ENCODE results near the gene HSPA9. TPM values are rescaled to one million over a fixed set of nuclear protein-coding genes. Genes with fewer than 3 reads are reported as not detected.
A peak's percentile ranks its signal among the peaks of the same experiment; 100 is the strongest.

HSPA9 gene
- total and polyA plus RNA-seq, 2 of the 13 experiments (the other 11 are each of a cell fraction or from before 2014, with no cell fraction given) = 165 to 478 TPM

GRCh38 chr5:138506370-138507306 lies 68.6 kb downstream of the HSPA9 start (continued):
- TF ChIP-seq SP2 (CRISPR knock-in tag; IDR thresholded peaks at IDR 0.05) (no peak), ZNF335 (CRISPR knock-in tag; IDR thresholded peaks at IDR 0.05) (no peak), FOXA1 (IDR thresholded peaks at IDR 0.05) (no peak), FOXA1 (CRISPR knock-in tag; IDR thresholded peaks at IDR 0.05) (peak; percentile 23; the same call in 1 of the 2 replicates), REPIN1 (CRISPR knock-in tag; IDR thresholded peaks at IDR 0.05; ENCODE audit: borderline replicate concordance, low read depth) (no peak), FOSL1 (CRISPR knock-in tag; IDR thresholded peaks at IDR 0.05; ENCODE audit: borderline replicate concordance) (no peak), ZNF292 (CRISPR knock-in tag; IDR thresholded peaks at IDR 0.05; ENCODE audit: borderline replicate concordance, low read depth) (peak; percentile 25; the same call in 1 of the 2 replicates), AGO1 (IDR thresholded peaks at IDR 0.05; ENCODE audit: low read depth, low read length, poor library complexity, severe bottlenecking) (no peak), BRCA1 (CRISPR knock-in tag; IDR thresholded peaks at IDR 0.05) (no peak), ZMYM3 (CRISPR knock-in tag; IDR thresholded peaks at IDR 0.05) (peak; percentile 69; the same call in 1 of the 2 replicates), ZFP36L1 (CRISPR knock-in tag; IDR thresholded peaks at IDR 0.05) (0 out of 2 replicates have a peak, but pooled peaks have one; percentile 36), ONECUT2 (CRISPR knock-in tag; IDR thresholded peaks at IDR 0.05) (no peak), SRSF9 (IDR thresholded peaks at IDR 0.05; ENCODE audit: borderline replicate concordance, insufficient read depth, low read depth, low read length, poor library complexity, severe bottlenecking) (no peak), GPBP1L1 (CRISPR knock-in tag; IDR thresholded peaks at IDR 0.05) (no peak), MXI1 (IDR thresholded peaks at IDR 0.05; ENCODE audit: borderline replicate concordance, low read depth, low read length) (peak; percentile 21; the same call in 1 of the 3 replicates), MIXL1 (CRISPR knock-in tag; IDR thresholded peaks at IDR 0.05) (0 out of 2 replicates have a peak, but pooled peaks have one; percentile 48), ZSCAN21 (CRISPR knock-in tag; IDR thresholded peaks at IDR 0.05; ENCODE audit: borderline replicate concordance) (peak; percentile 70; the same call in 1 of the 2 replicates), ISX (CRISPR knock-in tag; conservative IDR thresholded peaks at IDR 0.05) (no peak), ZNF629 (CRISPR knock-in tag; conservative IDR thresholded peaks at IDR 0.05) (peak; percentile 73), ZNF44 (CRISPR knock-in tag; IDR thresholded peaks at IDR 0.05) (no peak), FOXK1 (CRISPR knock-in tag; IDR thresholded peaks at IDR 0.05; ENCODE audit: borderline replicate concordance, low read depth) (no peak), ZNF138 (CRISPR knock-in tag; IDR thresholded peaks at IDR 0.05; ENCODE audit: low read depth) (no peak), NR2F1 (CRISPR knock-in tag; IDR thresholded peaks at IDR 0.05) (no peak), NAIF1 (CRISPR knock-in tag; IDR thresholded peaks at IDR 0.05; ENCODE audit: borderline replicate concordance) (no peak), ZNF652 (CRISPR knock-in tag; IDR thresholded peaks at IDR 0.05; ENCODE audit: borderline replicate concordance, low read depth) (peak; percentile 78), HOXD1 (CRISPR knock-in tag; IDR thresholded peaks at IDR 0.05) (no peak), SIX1 (CRISPR knock-in tag; IDR thresholded peaks at IDR 0.05; ENCODE audit: borderline replicate concordance) (no peak; the same call in 1 of the 2 replicates)
- TF ChIP-seq, protein P1, sequence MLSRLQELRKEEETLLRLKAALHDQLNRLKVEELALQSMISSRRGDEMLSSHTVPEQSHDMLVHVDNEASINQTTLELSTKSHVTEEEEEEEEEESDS (CRISPR knock-in tag; IDR thresholded peaks at IDR 0.05; ENCODE audit: borderline replicate concordance) = no peak
- TF ChIP-seq, protein P2, sequence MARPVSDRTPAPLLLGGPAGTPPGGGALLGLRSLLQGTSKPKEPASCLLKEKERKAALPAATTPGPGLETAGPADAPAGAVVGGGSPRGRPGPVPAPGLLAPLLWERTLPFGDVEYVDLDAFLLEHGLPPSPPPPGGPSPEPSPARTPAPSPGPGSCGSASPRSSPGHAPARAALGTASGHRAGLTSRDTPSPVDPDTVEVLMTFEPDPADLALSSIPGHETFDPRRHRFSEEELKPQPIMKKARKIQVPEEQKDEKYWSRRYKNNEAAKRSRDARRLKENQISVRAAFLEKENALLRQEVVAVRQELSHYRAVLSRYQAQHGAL (CRISPR knock-in tag; IDR thresholded peaks at IDR 0.05; ENCODE audit: not compliant biosample characterization) = no peak
